Activated CD4-positive, alpha-beta T cell treated with anti-CD3 and anti-CD28 coated beads, Interleukin-2, amount 10 ng/mL, durations not matched to agents 24 days and 14 days (primary cell): ENCODE measurements around the gene PNPLA2. TPM values are rescaled to one million over a fixed set of nuclear protein-coding genes. Genes with fewer than 3 reads are reported as not detected.

Experiments used
- DNase-seq: peaks from one replicate; pipeline ENCODE4 v3.0.0; 2022
- H3K27ac Mint-ChIP-seq: one replicate; pipeline ENCODE4 v1.8.0; 2022; ENCODE audit warnings: mild to moderate bottlenecking, mixed read lengths
- H3K27me3 Mint-ChIP-seq: one replicate; pipeline ENCODE4 v1.8.0; 2022; ENCODE audit warnings: mixed read lengths
- H3K36me3 Mint-ChIP-seq: one replicate; pipeline ENCODE4 v1.8.0; 2022; ENCODE audit warnings: low read depth, mild to moderate bottlenecking, mixed read lengths
- H3K4me1 Mint-ChIP-seq: one replicate; pipeline ENCODE4 v1.8.0; 2021; ENCODE audit warnings: mixed read lengths
- H3K4me3 Mint-ChIP-seq: one replicate; pipeline ENCODE4 v1.8.0; 2022; ENCODE audit warnings: mild to moderate bottlenecking, moderate library complexity, mixed read lengths
- H3K9me3 Mint-ChIP-seq: one replicate; pipeline ENCODE4 v1.8.0; 2021; ENCODE audit warnings: mixed read lengths
- intact Hi-C: fragments of 100-400 bp; cut with micrococcal nuclease; formaldehyde crosslinking; loops from one replicate; pipeline ENCODE4 v1.15.1; 2023
- total RNA-seq: library from RNA; stranded (reverse); gene quantifications from 2 replicates; pipeline ENCODE4 v1.2.3, GENCODE V29; 2022

Gene PNPLA2
- total RNA-seq, 1 donor from 2014 or later, result 56.4 TPM

DNA sequence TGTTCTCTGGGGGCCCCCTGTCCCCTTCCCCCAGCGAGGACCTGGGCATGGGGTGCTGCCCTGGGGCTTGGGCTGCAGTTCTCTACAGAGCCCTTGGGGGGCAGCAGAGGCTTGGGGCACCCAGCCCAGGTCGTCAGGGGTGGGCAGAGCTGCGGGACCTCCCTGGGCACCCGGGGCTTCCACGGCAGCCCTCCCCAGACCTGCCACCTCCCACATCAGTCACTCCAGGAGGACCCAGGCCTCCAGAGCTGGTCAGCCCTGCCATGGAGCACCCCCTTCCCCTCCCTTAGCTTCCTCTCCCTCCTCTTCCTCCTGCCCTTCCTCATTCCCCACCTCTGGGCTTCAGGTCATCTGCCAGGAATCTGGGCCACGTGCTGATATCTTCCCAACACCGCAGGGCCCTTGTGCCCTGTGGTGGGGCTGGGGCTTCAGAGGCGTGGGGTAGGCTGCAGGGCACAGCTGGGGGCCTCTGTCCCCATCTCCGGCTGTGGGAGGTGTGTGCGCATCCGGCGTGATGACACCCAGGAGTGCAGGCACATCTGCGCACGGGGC, 29.7 kb downstream of the PNPLA2 start:
- no peaks in the 10 kb centered on the region for H3K9me3 Mint-ChIP-seq
- peaks cover 7% of the 10 kb centered on the region for H3K27me3 Mint-ChIP-seq
- peak; percentile 92 for DNase-seq
- peak overlapping the region; percentile 73 for H3K4me3 Mint-ChIP-seq
- H3K4me1 Mint-ChIP-seq, result peaks cover 5% of the 10 kb centered on the region
- no peaks in the 10 kb centered on the region for H3K36me3 Mint-ChIP-seq
- intact Hi-C loops, result loop anchor here (1.0 to 2.0 kb wide), 2 partner anchors 62 to 203 kb away; partner anchors contain the start of gene CHID1
- H3K27ac Mint-ChIP-seq, result no peak overlapping the region

DNA sequence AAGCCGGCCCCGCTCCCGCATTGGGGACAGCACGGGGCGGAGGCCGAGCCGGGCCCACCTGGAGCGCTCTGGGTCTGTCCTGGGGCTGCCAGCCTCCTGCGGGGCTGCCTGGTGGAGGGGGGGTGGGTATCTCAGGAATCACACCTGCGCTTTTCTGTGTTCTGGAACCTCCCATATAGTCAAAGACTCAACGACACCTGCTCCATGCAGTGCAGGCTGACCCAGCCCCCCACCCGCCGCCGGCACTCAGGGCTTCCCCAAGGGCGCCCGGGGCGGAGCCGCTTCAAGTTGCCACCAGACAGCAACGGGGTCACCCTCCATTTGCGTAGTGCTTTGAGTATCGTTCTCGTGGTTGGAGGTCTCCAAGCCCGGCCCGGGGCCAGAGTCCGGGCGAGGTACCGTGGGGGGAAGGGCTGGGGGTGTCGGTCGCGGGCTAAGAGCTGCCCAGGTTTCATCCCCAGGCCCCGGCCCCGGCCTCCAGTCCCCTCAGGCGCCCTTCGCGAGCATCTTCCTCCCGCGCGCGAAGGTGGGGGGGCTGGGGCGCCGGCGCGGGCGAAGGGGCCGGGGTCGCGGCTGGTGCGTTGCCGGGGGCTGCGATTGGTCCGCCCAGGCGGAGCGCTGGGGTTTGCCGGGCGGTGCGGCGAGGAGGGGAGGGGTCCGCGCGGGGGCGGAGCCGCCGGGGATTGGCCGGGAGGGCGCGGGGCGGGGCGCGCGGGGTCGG, 30.6 kb downstream of the PNPLA2 start:
- H3K9me3 Mint-ChIP-seq, result no peaks in the 10 kb centered on the region
- intact Hi-C loops, result loop anchor here (2.0 kb wide), 1 partner anchor 62 kb away; the partner anchor contains the start of gene CHID1
- no peaks in the 10 kb centered on the region for H3K36me3 Mint-ChIP-seq
- no peak overlapping the region for H3K27ac Mint-ChIP-seq
- H3K27me3 Mint-ChIP-seq, result peaks cover 7% of the 10 kb centered on the region
- peak; percentile 82 for DNase-seq
- H3K4me3 Mint-ChIP-seq, result peak overlapping the region; percentile 73
- H3K4me1 Mint-ChIP-seq, result peaks cover 3% of the 10 kb centered on the region

DNA sequence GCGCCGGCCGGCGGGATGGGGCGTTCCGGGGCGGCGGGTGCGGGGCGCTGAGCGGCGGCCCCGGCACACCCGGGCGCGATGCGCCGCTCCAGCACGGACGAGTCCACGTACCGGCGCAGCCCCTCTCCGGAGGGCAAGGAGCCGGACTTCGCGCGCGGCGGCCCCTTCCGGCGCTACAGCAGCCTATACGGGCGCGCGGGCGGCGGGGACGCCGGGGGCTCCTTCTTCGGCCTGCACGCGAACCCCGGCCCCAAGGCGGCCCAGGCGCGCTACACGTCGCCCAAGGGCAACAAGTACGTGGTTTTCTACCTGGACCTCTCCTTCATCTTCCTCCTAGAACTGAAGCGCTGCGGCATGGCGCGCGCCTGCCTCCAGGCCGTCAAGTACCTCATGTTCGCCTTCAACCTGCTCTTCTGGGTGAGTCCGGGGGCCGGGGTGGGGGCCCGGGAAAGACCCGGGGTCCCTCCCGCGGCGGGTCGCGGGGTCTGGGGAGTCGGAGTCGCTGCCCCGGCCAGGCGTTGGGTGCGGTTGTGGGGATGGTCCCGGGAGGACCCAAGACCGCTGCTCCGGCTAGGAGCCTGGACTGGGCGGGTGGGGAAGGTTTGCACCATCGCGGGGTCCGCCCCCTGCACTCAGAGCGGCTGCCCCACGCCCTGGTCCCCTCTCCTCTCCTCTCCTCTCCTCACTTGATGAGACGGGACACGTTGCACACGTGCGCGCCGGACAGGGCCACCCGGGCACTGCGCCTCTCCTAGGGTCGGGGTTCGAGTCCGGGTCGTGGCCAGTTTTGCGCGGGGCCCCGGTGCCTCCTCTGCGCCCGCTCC, 31.4 kb downstream of the PNPLA2 start:
- H3K4me1 Mint-ChIP-seq, result peaks cover 3% of the 10 kb centered on the region
- no peaks in the 10 kb centered on the region for H3K36me3 Mint-ChIP-seq
- peaks cover 7% of the 10 kb centered on the region for H3K27me3 Mint-ChIP-seq
- DNase-seq, result no peak
- H3K4me3 Mint-ChIP-seq, result no peak overlapping the region
- H3K9me3 Mint-ChIP-seq, result no peaks in the 10 kb centered on the region
- H3K27ac Mint-ChIP-seq, result no peak overlapping the region
- intact Hi-C loops, result loop anchor here (2.0 kb wide), 1 partner anchor 61 kb away; the partner anchor contains the start of gene CHID1

DNA sequence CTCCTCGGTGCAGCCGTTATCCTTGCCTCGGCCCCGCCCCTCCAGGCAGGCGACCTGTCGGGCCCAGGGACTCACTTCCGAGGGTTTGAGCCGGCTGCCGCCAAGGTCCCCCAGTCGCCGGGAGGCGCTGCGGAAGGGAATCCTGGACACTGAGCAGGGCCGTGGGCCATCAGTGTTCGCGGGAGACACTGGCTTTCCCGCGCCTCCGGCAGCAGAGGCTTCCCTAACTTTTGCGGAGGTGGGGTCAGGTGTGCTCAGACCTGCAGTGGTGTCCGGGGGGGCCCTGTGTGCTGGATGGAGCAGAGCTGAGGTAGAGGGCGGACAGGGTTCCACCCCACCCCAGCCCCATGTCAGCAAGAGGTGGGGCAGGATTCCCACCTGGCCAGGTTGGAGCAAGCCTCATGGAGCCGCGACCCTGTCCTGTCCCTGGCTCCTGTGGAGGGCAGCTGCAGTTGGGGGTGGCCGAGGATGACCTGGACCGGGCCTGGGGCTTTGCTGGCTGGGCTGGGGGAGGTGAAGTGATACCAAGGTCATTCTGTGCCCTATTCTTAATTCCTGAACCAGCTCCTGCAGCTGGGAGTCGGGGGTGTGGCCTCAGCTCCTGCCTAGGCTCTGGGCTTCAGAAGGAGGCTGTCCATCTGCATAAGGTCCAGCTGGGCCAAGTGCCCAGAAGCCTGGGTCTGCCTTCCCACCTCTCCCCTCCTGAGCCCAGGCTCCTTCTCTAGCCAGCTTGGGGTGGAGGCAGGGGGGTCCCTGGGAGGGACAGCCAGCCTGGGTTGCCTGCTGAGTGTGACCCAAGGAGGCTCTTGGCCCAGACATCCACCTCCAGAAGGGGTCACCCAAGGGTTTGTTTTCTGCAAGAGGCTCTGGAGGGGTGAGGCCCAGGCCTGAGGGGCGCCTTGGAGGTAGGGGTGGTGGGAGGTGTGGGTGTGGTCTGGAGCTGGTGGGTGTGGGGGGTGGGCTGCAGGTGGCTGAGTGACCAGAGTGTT, 32.4 kb downstream of the PNPLA2 start:
- Mint-ChIP-seq H3K4me1 (peaks cover 3% of the 10 kb centered on the region), H3K4me3 (peak overlapping the region; percentile 15), H3K27ac (no peak overlapping the region), H3K9me3 (no peaks in the 10 kb centered on the region), H3K36me3 (no peaks in the 10 kb centered on the region), H3K27me3 (peaks cover 7% of the 10 kb centered on the region)
- DNase-seq, result peak; percentile 66
- intact Hi-C loops, result no loop called here

DNA sequence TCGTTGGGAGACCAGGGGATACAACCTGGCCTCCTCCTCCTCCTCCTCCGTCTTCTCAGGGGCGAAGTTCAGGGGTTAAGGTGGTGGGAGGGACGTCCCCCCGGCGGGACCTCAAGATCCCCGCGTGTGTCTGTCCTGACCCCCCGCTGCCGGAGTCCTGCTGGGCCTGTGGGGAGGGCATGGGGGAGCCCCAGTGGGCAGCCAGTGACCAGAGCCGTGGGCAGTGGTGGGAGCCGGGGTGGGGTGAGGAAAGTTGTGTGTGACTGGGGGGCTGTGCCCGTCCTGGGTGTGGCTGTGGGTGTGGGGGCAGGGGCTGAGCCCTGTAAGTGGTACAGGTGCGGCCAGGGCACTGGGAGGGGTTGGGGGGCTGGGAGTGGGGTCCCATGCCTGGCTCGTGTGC, 34.0 kb downstream of the PNPLA2 start:
- intact Hi-C loops, result no loop called here
- no peaks in the 10 kb centered on the region for H3K9me3 Mint-ChIP-seq
- H3K27ac Mint-ChIP-seq, result no peak overlapping the region
- DNase-seq, result no peak
- H3K36me3 Mint-ChIP-seq, result no peaks in the 10 kb centered on the region
- H3K27me3 Mint-ChIP-seq, result peaks cover 7% of the 10 kb centered on the region
- H3K4me3 Mint-ChIP-seq, result no peak overlapping the region
- peaks cover 3% of the 10 kb centered on the region for H3K4me1 Mint-ChIP-seq

DNA sequence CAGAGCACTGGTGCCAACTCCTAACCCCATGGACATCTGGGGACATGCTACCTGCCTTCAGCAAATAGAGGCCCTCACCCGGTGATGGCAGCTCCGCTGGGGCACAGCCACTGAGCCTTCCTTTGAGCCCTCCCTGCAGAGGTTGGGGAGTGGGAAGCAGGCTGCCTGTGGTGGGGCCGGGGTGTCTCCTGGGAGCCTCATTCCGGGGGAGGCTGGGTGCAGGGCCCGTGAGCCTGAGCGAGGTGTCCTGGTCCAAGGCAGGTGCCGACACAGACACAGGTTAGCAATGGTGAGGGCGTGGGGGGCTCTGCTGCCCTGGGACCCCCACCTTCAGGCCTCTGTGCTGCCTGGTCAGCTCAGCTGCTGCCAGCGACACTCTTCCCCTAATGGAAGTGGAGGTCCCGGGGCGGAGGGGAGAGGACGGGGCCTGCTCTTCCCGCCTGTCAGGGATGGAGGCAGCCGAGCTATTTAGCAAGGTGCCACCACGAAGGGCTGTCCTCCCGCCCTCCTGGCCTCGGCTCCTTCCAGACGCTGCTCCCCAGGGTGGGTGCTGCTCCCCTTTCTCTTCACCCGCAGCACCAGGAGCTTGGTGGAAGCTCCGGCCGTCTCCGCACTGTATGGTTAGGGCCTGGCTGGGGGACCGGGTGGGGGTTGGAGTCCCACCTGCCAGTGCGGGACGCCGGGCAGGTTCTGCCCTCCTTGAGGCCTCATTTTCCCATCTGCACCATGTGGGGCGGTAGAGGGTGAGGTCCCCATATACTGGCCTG, 35.2 kb downstream of the PNPLA2 start:
- H3K36me3 Mint-ChIP-seq, result no peaks in the 10 kb centered on the region
- peaks cover 3% of the 10 kb centered on the region for H3K27me3 Mint-ChIP-seq
- H3K4me1 Mint-ChIP-seq, result no peaks in the 10 kb centered on the region
- no peak for DNase-seq
- H3K27ac Mint-ChIP-seq, result no peak overlapping the region
- H3K9me3 Mint-ChIP-seq, result no peaks in the 10 kb centered on the region
- H3K4me3 Mint-ChIP-seq, result no peak overlapping the region
- intact Hi-C loops, result no loop called here

DNA sequence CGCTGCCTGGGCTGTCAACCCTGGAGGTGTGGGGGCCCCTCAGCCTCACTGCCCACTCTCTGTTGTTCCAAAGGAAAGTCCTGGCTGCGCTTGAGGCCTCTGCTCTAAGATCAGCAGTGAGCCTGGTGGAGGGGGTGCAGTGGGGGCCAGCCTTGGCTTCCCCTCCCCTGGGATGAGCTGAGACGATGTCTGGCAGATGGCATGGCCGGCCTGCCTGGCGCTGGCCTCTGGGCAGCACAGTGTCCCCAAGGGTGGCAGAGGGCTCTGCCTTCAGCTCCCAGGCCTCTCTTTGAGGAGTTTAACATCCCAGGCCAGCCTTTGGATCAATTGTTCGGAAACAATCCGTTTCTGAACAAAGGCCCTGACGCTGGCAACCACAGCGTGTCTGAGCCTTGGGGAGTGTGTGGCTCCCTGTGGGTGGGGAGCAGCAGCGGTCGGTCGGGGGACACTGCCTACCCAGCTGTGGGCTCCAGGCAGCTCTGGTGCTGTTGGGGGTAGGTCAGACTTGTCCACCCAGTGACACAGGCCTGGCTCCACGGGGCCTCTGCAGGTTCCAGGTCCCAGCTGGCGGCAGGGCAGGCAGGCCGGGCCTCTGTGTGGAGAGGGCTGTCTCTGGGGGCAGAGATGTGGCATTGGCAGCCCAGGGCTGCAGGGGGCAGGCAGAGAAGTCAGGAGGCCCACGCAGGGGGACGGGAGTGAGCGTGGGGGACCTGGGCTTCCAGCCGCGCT, 36.1 kb downstream of the PNPLA2 start:
- intact Hi-C loops, result no loop called here
- H3K4me3 Mint-ChIP-seq, result no peak overlapping the region
- H3K27me3 Mint-ChIP-seq, result no peaks in the 10 kb centered on the region
- no peaks in the 10 kb centered on the region for H3K9me3 Mint-ChIP-seq
- DNase-seq, result no peak
- H3K27ac Mint-ChIP-seq, result no peak overlapping the region
- H3K4me1 Mint-ChIP-seq, result no peaks in the 10 kb centered on the region
- no peaks in the 10 kb centered on the region for H3K36me3 Mint-ChIP-seq

DNA sequence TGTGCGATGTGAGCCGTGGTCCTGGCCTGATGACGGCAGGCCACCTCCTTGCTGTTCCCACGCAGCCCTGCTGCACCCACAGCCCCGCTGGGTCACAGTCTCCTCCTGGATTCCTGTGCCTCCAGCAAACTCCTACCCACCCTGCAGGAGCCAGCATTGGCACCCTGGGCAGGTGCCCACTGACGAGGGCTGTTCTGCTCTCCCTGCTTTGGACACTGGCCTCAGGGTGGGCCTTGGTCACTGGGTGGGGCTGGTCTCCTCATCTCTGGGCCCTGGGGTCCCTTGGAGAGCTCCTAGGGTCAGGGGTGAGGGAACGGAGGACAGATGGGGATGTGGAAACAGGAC, 36.6 kb downstream of the PNPLA2 start:
- H3K27me3 Mint-ChIP-seq, result no peaks in the 10 kb centered on the region
- no peak overlapping the region for H3K27ac Mint-ChIP-seq
- no peaks in the 10 kb centered on the region for H3K9me3 Mint-ChIP-seq
- H3K36me3 Mint-ChIP-seq, result no peaks in the 10 kb centered on the region
- DNase-seq, result no peak
- H3K4me3 Mint-ChIP-seq, result no peak overlapping the region
- H3K4me1 Mint-ChIP-seq, result no peaks in the 10 kb centered on the region
- intact Hi-C loops, result no loop called here

DNA sequence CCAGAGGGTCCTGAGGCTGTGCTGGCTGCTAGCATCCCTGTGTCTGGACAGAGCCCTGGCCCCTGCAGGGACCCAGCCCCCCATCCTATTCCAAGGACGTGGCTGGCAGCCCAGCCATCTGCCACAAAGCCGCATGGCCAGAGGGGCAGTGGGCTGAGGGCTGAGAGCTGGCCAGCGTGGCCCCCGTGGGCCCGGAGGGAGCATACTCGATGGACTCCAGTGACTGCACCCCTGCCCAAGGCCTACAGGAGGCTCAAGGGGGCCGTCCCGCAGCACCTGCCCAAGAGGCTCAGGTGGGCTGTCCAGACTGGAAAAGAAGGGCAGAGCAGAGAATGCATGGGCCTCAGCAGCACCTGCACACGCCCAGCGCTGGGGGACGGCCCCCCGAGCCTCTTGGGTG, 37.1 kb downstream of the PNPLA2 start:
- Mint-ChIP-seq H3K27me3 (no peaks in the 10 kb centered on the region), H3K27ac (no peak overlapping the region), H3K4me1 (no peaks in the 10 kb centered on the region), H3K4me3 (no peak overlapping the region), H3K9me3 (no peaks in the 10 kb centered on the region), H3K36me3 (no peaks in the 10 kb centered on the region)
- DNase-seq, result no peak
- intact Hi-C loops, result no loop called here

DNA sequence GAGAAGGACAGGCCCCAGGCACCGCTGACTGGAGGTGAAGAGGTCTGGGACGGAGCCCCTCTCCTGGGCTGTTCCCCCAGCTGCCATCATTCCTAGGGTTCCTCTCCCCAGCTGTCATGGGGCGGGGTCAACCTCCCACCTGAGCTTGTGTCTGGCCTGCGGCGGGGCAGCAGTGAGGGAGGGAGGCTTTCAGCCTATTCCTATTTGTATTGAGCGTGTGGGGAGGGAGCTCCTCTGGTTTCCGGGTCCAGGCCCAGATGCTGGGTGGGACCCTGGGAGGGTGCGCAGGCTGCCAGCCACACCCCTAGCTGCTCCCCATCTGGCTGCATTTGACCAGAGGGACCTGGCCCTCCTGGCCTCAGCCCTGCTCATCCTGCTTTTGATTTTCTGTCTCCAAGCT, 37.7 kb downstream of the PNPLA2 start:
- DNase-seq, result no peak
- intact Hi-C loops, result no loop called here
- Mint-ChIP-seq H3K9me3 (no peaks in the 10 kb centered on the region), H3K4me1 (no peaks in the 10 kb centered on the region), H3K4me3 (no peak overlapping the region), H3K27me3 (no peaks in the 10 kb centered on the region), H3K36me3 (no peaks in the 10 kb centered on the region), H3K27ac (no peak overlapping the region)

DNA sequence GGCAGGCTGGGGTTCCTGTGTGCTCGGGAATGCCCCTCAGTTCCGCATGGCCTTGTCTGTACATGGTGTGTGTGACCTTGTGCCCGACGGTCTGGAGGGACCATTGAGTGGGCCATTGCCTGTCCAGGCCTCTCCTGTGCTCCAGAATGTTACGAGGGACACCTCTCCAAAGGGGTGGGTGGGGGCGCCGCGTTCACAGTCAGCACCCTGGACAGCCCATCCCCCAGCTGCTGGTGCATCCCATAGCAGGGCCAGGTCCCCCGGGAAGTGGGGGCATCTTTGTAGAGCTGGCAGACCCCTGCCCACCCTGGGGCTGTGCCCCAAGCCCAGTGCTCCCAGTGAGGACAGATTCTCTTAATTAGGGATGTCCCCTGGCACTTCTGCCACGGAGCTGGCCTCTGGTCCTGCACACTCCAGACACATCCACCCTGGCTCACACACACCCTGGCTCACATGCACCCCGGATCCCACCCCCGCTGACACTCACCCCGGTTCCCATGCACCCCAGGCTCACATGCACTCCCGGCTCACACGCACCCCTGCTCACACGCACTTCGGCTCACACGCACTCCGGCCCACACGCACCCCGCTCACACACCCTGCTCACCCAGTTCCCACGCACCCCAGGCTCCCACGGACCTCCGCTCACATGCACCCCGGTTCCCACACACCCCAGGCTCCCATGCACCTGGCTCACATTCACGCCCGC, 39.5 kb downstream of the PNPLA2 start:
- DNase-seq, result no peak
- intact Hi-C loops, result no loop called here
- no peak overlapping the region for H3K4me3 Mint-ChIP-seq
- H3K27me3 Mint-ChIP-seq, result no peaks in the 10 kb centered on the region
- no peaks in the 10 kb centered on the region for H3K9me3 Mint-ChIP-seq
- H3K36me3 Mint-ChIP-seq, result no peaks in the 10 kb centered on the region
- no peak overlapping the region for H3K27ac Mint-ChIP-seq
- no peaks in the 10 kb centered on the region for H3K4me1 Mint-ChIP-seq

DNA sequence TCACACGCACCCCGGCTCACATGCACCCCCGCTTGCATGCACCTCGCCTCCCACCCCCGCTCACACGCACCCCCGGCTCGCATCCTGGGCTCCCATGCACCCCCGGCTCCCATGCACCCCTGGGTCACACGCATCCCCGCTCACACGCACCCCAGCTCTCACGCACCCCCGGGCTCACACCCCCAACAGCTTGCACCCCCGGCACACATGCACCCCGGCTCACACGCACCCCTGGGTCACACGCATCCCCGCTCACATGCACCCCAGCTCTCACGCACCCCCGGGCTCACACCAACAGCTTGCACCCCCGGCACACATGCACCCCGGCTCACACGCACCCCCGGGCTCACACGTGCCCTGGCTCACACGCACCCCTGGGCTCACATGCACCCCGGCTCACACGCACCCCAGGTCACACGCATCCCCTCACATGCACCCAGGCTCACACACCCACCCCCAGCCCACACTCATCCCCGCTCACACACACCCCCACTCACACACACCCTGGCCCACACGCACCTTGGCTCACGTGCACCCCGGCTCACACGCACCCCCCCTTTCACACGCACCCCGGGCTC, 40.1 kb downstream of the PNPLA2 start:
- no peak overlapping the region for H3K27ac Mint-ChIP-seq
- no peaks in the 10 kb centered on the region for H3K9me3 Mint-ChIP-seq
- no peaks in the 10 kb centered on the region for H3K36me3 Mint-ChIP-seq
- no peak overlapping the region for H3K4me3 Mint-ChIP-seq
- intact Hi-C loops, result no loop called here
- no peaks in the 10 kb centered on the region for H3K27me3 Mint-ChIP-seq
- no peaks in the 10 kb centered on the region for H3K4me1 Mint-ChIP-seq
- no peak for DNase-seq
